Neural cell (in vitro differentiated cells): ENCODE data around the gene TRIO.

Source experiments
- POLR2AphosphoS5 ChIP-seq: IDR thresholded peaks from 2 replicates; pipeline ENCODE4 v1.6.1; 2012
- REST ChIP-seq: IDR thresholded peaks from 2 replicates; pipeline ENCODE4 v1.6.1; 2012; ENCODE audit warnings: borderline replicate concordance
- TF ChIP-seq, protein P1 (sequence below): fragments of 450-650 bp; IDR thresholded peaks from 2 replicates; pipeline ENCODE4 v1.5.1; 2014; ENCODE audit warnings: antibody characterized with exemption, mild to moderate bottlenecking, moderate library complexity; ENCODE audit not compliant: poor library complexity, severe bottlenecking

GRCh38 chr5:14523243-14524034 is 380.3 kb downstream of the TRIO start:
- TF ChIP-seq, protein P1, sequence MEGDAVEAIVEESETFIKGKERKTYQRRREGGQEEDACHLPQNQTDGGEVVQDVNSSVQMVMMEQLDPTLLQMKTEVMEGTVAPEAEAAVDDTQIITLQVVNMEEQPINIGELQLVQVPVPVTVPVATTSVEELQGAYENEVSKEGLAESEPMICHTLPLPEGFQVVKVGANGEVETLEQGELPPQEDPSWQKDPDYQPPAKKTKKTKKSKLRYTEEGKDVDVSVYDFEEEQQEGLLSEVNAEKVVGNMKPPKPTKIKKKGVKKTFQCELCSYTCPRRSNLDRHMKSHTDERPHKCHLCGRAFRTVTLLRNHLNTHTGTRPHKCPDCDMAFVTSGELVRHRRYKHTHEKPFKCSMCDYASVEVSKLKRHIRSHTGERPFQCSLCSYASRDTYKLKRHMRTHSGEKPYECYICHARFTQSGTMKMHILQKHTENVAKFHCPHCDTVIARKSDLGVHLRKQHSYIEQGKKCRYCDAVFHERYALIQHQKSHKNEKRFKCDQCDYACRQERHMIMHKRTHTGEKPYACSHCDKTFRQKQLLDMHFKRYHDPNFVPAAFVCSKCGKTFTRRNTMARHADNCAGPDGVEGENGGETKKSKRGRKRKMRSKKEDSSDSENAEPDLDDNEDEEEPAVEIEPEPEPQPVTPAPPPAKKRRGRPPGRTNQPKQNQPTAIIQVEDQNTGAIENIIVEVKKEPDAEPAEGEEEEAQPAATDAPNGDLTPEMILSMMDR: no peak
- TF ChIP-seq REST (no peak), POLR2AphosphoS5 (no peak)
